ENCODE data around the gene GALC. TPM values are rescaled to one million over a fixed set of nuclear protein-coding genes. Genes with fewer than 3 reads are reported as not detected.

The GALC gene
- total and polyA plus RNA-seq, 2 donors (not counting 3 experiments of a cell fraction or from before 2014, with no cell fraction given), result 12.4 to 14.2 TPM

DNA sequence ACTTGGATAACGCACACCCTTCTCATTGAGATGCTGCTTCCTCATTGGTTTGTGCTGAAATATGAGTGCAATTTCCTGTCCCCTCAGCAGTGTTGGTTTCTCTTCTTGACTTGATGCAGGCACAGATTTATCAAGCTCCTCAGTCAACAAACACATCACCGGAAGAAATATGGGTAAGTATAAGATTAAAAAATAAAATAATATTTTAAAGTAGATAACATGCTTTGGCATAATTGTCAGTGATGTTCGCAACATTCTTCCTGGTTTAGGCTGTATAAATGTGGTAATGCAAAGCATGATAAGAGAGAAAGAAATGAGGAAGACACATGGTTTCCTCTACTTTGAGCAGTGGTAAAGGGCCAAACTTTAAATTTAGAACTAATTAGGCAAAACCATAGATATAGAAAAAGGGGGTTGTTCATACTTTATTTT lies 12.1 kb upstream of the GALC start, which contains the start of gene GPR65:
Gene GPR65 (plus strand): TSS at position 86 of the 432 bp plus-strand sequence. CDS start 5,713 bp downstream, outside the sequence.
- Histone ChIP-seq H3K4me1 (ENCODE audit: control insufficient read depth, extremely low read depth, insufficient read depth, low read length) (no peaks in the 10 kb centered on the region), H3K4me3 (replicated peaks in 1 of 3; ENCODE audit: insufficient read depth in 1 of 3, low read depth in 1 of 3, low read length in 3 of 3) (no peak within 1 kb of the TSS), H3K27ac (ENCODE audit: insufficient read depth, low read depth, low read length) (no peak within 1 kb of the TSS), H4K20me1 (replicated peaks; ENCODE audit: control insufficient read depth, extremely low read depth, insufficient read depth, low read length) (no peaks in the 10 kb centered on the region), H3K9me3 (replicated peaks; ENCODE audit: control insufficient read depth, insufficient read depth, low read length) (no peaks in the 10 kb centered on the region), H2AFZ (ENCODE audit: low read depth, low read length) (no peak within 1 kb of the TSS), H3K79me2 (ENCODE audit: control insufficient read depth, insufficient read depth, low read length) (no peaks in the 10 kb centered on the region), H3K4me2 (ENCODE audit: insufficient read depth, low read length) (no peak within 1 kb of the TSS), H3K9me1 (replicated peaks; ENCODE audit: control insufficient read depth, extremely low read depth, insufficient read depth, low read length) (peaks cover 2% of the 10 kb centered on the region), H3K9ac (replicated peaks; ENCODE audit: extremely low read depth, insufficient read depth, low read length) (no peak within 1 kb of the TSS), H3K36me3 (ENCODE audit: control insufficient read depth in 2 of 2, extremely low read depth in 1 of 2, insufficient read depth in 2 of 2, low read length in 2 of 2) (no peaks in the 10 kb centered on the region), H3K27me3 (ENCODE audit: control insufficient read depth in 2 of 2, insufficient read depth in 2 of 2, low read length in 2 of 2) (no peaks in the 10 kb centered on the region)
- BruUV-seq (replicated peaks), result no TSS peak
- no peak for DNase-seq (ENCODE audit: low read depth, low spot score)
- TF ChIP-seq EZH2 (IDR thresholded peaks at IDR 0.05; ENCODE audit: borderline replicate concordance, low read depth, low read length, severe bottlenecking), result no peak
- TF ChIP-seq, protein P1, sequence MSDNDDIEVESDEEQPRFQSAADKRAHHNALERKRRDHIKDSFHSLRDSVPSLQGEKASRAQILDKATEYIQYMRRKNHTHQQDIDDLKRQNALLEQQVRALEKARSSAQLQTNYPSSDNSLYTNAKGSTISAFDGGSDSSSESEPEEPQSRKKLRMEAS (IDR thresholded peaks at IDR 0.05; ENCODE audit: insufficient read depth, insufficient read length), result no peak
- TF ChIP-seq GATA2 (IDR thresholded peaks at IDR 0.05; ENCODE audit: insufficient read depth, insufficient read length, low read depth, low read length), result no peak
- TF ChIP-seq FOS (IDR thresholded peaks at IDR 0.05; ENCODE audit: borderline replicate concordance, insufficient read depth, low read length), result no peak
- TF ChIP-seq, protein P2, sequence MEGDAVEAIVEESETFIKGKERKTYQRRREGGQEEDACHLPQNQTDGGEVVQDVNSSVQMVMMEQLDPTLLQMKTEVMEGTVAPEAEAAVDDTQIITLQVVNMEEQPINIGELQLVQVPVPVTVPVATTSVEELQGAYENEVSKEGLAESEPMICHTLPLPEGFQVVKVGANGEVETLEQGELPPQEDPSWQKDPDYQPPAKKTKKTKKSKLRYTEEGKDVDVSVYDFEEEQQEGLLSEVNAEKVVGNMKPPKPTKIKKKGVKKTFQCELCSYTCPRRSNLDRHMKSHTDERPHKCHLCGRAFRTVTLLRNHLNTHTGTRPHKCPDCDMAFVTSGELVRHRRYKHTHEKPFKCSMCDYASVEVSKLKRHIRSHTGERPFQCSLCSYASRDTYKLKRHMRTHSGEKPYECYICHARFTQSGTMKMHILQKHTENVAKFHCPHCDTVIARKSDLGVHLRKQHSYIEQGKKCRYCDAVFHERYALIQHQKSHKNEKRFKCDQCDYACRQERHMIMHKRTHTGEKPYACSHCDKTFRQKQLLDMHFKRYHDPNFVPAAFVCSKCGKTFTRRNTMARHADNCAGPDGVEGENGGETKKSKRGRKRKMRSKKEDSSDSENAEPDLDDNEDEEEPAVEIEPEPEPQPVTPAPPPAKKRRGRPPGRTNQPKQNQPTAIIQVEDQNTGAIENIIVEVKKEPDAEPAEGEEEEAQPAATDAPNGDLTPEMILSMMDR (IDR thresholded peaks at IDR 0.05; ENCODE audit: extremely low read depth in 1 of 2, insufficient read depth in 1 of 2, low read depth in 1 of 2, low read length in 2 of 2), result no peak
- no peak for TF ChIP-seq MYC (IDR thresholded peaks at IDR 0.05; ENCODE audit: low read depth, low read length)
- TF ChIP-seq POLR2A (IDR thresholded peaks at IDR 0.05; ENCODE audit: low read depth, low read length), result no peak
- TF ChIP-seq JUN (IDR thresholded peaks at IDR 0.05; ENCODE audit: borderline replicate concordance, insufficient read depth, insufficient read length, low read depth), result no peak
- FAIRE-seq, result peak; percentile 8
- dilution Hi-C loops (cut with MboI; ENCODE audit: extremely low pct_ligation_motif_present, low sequenced_read_pairs) (no loop called here), intact Hi-C loops (cut with micrococcal nuclease) (no loop called here)
- POLR2A ChIA-PET, result no interaction called here
- CTCF ChIA-PET, result interaction anchor here (1.5 kb wide), 1 partner anchor 9 kb away, joined by 11 read pairs; no protein-coding TSS in a partner anchor

All from endothelial cell of umbilical vein (primary cell).